ENCODE results near the gene OR51F1. TPM values are rescaled to one million over a fixed set of nuclear protein-coding genes. Genes with fewer than 3 reads are reported as not detected.
"Not testable (repeated sequence)": the region's sequence is repeated elsewhere in the genome, so short reads cannot be mapped to it uniquely, and the experiment has no call there.

The OR51F1 gene
- total and polyA plus RNA-seq, 2 of the 4 experiments (the other 2 are of a cell fraction), result not detected

DNA sequence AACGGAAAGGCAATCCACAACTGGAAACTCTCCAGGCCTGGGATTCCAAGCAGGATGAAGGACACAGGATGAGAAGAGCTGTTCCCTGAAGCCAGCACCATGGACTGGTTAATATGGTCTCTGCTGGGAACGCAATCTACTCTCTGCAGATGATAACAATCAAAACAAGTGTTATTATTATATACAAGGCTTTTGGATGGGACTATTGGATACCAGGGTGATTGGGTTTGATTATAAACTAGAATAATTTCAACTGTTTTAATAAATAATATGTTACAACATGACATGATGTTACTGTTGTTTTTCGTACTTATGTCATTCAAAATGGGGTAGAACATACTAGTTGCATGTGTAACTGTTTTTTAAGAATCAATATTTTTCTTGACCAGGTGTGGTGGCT, 34.5 kb upstream of the OR51F1 start, which contains the start of gene OR52R1:
Gene OR52R1 (minus strand): TSS at position 101 of the 400 bp plus-strand sequence. CDS start 0 bp downstream, at position 101.
- in situ Hi-C loops (cut with MboI; ENCODE audit: low sequenced_read_pairs), result no loop called here
- CTCF ChIA-PET, result no interaction called here
- WGBS, 2 experiments (ENCODE audit: extremely low coverage in 2 of 2, insufficient read length in 1 of 2), result 40% methylated on average over 1 of the region's 3 CpGs; no CpG with 5 or more reads in 1 of the 2 experiments

DNA sequence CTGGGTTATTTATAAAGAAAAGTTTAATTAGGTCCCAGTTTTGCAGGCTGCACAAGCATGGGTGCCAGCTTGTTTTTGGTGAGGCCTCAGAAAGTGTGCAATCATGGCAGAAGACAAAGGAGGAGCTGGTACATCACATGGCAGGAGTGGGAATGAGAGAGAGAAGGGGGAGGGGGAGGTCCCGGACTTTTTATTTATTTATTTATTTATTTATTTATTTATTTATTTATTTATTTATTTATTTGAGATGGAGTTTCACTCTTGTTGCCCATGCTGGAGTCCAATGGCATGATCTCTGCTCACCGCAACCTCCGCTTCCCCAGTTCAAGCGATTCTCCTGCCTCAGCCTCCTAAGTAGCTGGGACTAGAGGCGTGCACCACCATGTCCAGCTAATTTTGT, 31.6 kb upstream of the OR51F1 start:
- H3K27me3 ChIP-seq (ENCODE audit: control insufficient read depth, insufficient read depth, low read length); H3K4ac ChIP-seq (ENCODE audit: low read depth, low read length); H3K56ac ChIP-seq (ENCODE audit: extremely low read depth, insufficient read depth, low read length); H3K23ac ChIP-seq (ENCODE audit: low read depth, low read length); H2BK5ac ChIP-seq (ENCODE audit: low read depth, low read length, poor library complexity, severe bottlenecking); H3K18ac ChIP-seq (ENCODE audit: low read depth, low read length); H3K4me1 ChIP-seq (ENCODE audit: control insufficient read depth, insufficient read depth, low read length); H3K4me3 ChIP-seq (ENCODE audit: insufficient read depth, low read depth, low read length); ATAC-seq (ENCODE audit: low read depth); H3K9ac ChIP-seq (ENCODE audit: low read depth, low read length); H2AK5ac ChIP-seq (ENCODE audit: low read depth, low read length); H2BK15ac ChIP-seq (ENCODE audit: low read depth, low read length); POLR2A ChIA-PET (ENCODE audit: unreplicated experiment); H3K9me1 ChIP-seq (ENCODE audit: insufficient read depth, low read length); H2AFZ ChIP-seq (replicated peaks; ENCODE audit: low read length, poor library complexity); H3K4me2 ChIP-seq (ENCODE audit: low read depth, low read length); H4K20me1 ChIP-seq (ENCODE audit: insufficient read depth, low read length); H2AK9ac ChIP-seq (replicated peaks; ENCODE audit: low read depth, low read length, poor library complexity); dilution Hi-C loops (cut with HindIII; ENCODE audit: low sequenced_read_pairs, unreplicated experiment); DNase-seq; intact Hi-C loops (cut with micrococcal nuclease); CTCF ChIA-PET; H3K9me3 ChIP-seq (ENCODE audit: control insufficient read depth, insufficient read depth, low read length); H2BK20ac ChIP-seq (ENCODE audit: low read depth, low read length); BruUV-seq (replicated peaks); in situ Hi-C loops (cut with MboI; ENCODE audit: low sequenced_read_pairs); H2BK120ac ChIP-seq (ENCODE audit: low read depth, low read length); H4K8ac ChIP-seq (ENCODE audit: low read depth in 2 of 2, low read length in 2 of 2); H3K79me1 ChIP-seq (ENCODE audit: low read depth in 1 of 2, low read length in 2 of 2); H4K91ac ChIP-seq (ENCODE audit: insufficient read depth, low read depth, low read length); H3K36me3 ChIP-seq (ENCODE audit: control insufficient read depth, insufficient read depth, low read length); H4K5ac ChIP-seq (ENCODE audit: low read depth, low read length); H3K14ac ChIP-seq (replicated peaks; ENCODE audit: low read depth, low read length); H3K27ac ChIP-seq (ENCODE audit: insufficient read depth, low read length): not testable (repeated sequence)
- no CpG with 5 or more reads among the region's 5 CpGs for WGBS, 2 experiments (ENCODE audit: extremely low coverage in 2 of 2, insufficient read length in 1 of 2)

More for the DNA sequence above, 34.5 kb upstream of the OR51F1 start, which contains the start of gene OR52R1:
- H4K5ac ChIP-seq (ENCODE audit: low read depth, low read length), result no peak within 1 kb of the TSS
- no peak for TF ChIP-seq RAD21 (IDR thresholded peaks at IDR 0.05; ENCODE audit: low read length)
- TF ChIP-seq, protein P1, sequence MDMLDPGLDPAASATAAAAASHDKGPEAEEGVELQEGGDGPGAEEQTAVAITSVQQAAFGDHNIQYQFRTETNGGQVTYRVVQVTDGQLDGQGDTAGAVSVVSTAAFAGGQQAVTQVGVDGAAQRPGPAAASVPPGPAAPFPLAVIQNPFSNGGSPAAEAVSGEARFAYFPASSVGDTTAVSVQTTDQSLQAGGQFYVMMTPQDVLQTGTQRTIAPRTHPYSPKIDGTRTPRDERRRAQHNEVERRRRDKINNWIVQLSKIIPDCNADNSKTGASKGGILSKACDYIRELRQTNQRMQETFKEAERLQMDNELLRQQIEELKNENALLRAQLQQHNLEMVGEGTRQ (IDR thresholded peaks at IDR 0.05; ENCODE audit: low read depth, low read length), result no peak
- TF ChIP-seq NFE2L2 (IDR thresholded peaks at IDR 0.05; ENCODE audit: low read depth, low read length), result no peak
- no peak for TF ChIP-seq POLR2A (IDR thresholded peaks at IDR 0.05; ENCODE audit: low read depth, low read length)
- DNase-seq (no peak), ATAC-seq (ENCODE audit: low read depth) (no peak)
- no peak within 1 kb of the TSS for H3K4ac ChIP-seq (ENCODE audit: low read depth, low read length)
- H3K4me3 ChIP-seq (ENCODE audit: insufficient read depth, low read depth, low read length), result no peak within 1 kb of the TSS
- no peaks in the 10 kb centered on the region for H4K20me1 ChIP-seq (ENCODE audit: insufficient read depth, low read length)
- no peaks in the 10 kb centered on the region for H3K4me1 ChIP-seq (ENCODE audit: control insufficient read depth, insufficient read depth, low read length)
- POLR2A ChIA-PET (ENCODE audit: unreplicated experiment), result interaction anchor here (0.6 kb wide), 1 partner anchor 1260 kb away, joined by 3 read pairs; no protein-coding TSS in a partner anchor
- H4K91ac ChIP-seq (ENCODE audit: insufficient read depth, low read depth, low read length), result no peak within 1 kb of the TSS
- no peak within 1 kb of the TSS for H2BK5ac ChIP-seq (ENCODE audit: low read depth, low read length, poor library complexity, severe bottlenecking)
- BruUV-seq (replicated peaks), result no TSS peak
- intact Hi-C loops (cut with micrococcal nuclease), result no loop called here
- H2AK9ac ChIP-seq (replicated peaks; ENCODE audit: low read depth, low read length, poor library complexity), result no peak within 1 kb of the TSS
- H3K14ac ChIP-seq (replicated peaks; ENCODE audit: low read depth, low read length), result no peak within 1 kb of the TSS
- no peak within 1 kb of the TSS for H2AK5ac ChIP-seq (ENCODE audit: low read depth, low read length)
- no peak within 1 kb of the TSS for H3K56ac ChIP-seq (ENCODE audit: extremely low read depth, insufficient read depth, low read length)
- no peak within 1 kb of the TSS for H2AFZ ChIP-seq (replicated peaks; ENCODE audit: low read length, poor library complexity)
- H3K36me3 ChIP-seq (ENCODE audit: control insufficient read depth, insufficient read depth, low read length), result no peaks in the 10 kb centered on the region
- H2BK120ac ChIP-seq (ENCODE audit: low read depth, low read length), result no peak within 1 kb of the TSS
- H3K9me3 ChIP-seq (ENCODE audit: control insufficient read depth, insufficient read depth, low read length), result no peaks in the 10 kb centered on the region; the same call in 1 of the 2 replicates
- H3K79me1 ChIP-seq (ENCODE audit: low read depth in 1 of 2, low read length in 2 of 2), result no peaks in the 10 kb centered on the region
- H3K9me1 ChIP-seq (ENCODE audit: insufficient read depth, low read length), result no peaks in the 10 kb centered on the region
- H3K27me3 ChIP-seq (ENCODE audit: control insufficient read depth, insufficient read depth, low read length), result no peaks in the 10 kb centered on the region
- no peak within 1 kb of the TSS for H3K9ac ChIP-seq (ENCODE audit: low read depth, low read length)
- H2BK15ac ChIP-seq (ENCODE audit: low read depth, low read length), result no peak within 1 kb of the TSS
- no peak within 1 kb of the TSS for H3K18ac ChIP-seq (ENCODE audit: low read depth, low read length)
- H2BK20ac ChIP-seq (ENCODE audit: low read depth, low read length), result no peak within 1 kb of the TSS
- no peak within 1 kb of the TSS for H3K27ac ChIP-seq (ENCODE audit: insufficient read depth, low read length)
- no peak within 1 kb of the TSS for H3K23ac ChIP-seq (ENCODE audit: low read depth, low read length)
- dilution Hi-C loops (cut with HindIII; ENCODE audit: low sequenced_read_pairs, unreplicated experiment), result no loop called here
- no peak within 1 kb of the TSS for H4K8ac ChIP-seq (ENCODE audit: low read depth in 2 of 2, low read length in 2 of 2)
- no peak within 1 kb of the TSS for H3K4me2 ChIP-seq (ENCODE audit: low read depth, low read length)
